Tongue (tissue), 2 donors: ENCODE data around the gene RPL23. TPM values are rescaled to one million over a fixed set of nuclear protein-coding genes. Genes with fewer than 3 reads are reported as not detected.

Source experiments
- DNase-seq: peaks from one replicate; pipeline ENCODE4 v3.0.0-alpha.2; 2015
- total RNA-seq: library from RNA; depleted of rRNA; stranded (reverse); fragments of >200 nt; gene quantifications from one replicate; pipeline ENCODE4 v1.2.3, GENCODE V29; 2014

RPL23 gene
- total RNA-seq, 1 donor from 2014 or later = 1,363 TPM

- DNase-seq = no peak
These were observed 30.3 kb upstream of the RPL23 start for GRCh38 chr17:38883592-38884526.

GRCh38 chr17:38882870-38883269 is 29.3 kb upstream of the RPL23 start:
- DNase-seq = no peak

- DNase-seq = peak; percentile 93
These were observed 28.2 kb upstream of the RPL23 start for GRCh38 chr17:38881600-38882191.

GRCh38 chr17:38879878-38880665 is 26.6 kb upstream of the RPL23 start:
- peak; percentile 90 for DNase-seq

GRCh38 chr17:38877130-38877851 is 23.8 kb upstream of the RPL23 start:
- no peak for DNase-seq

- DNase-seq = no peak
These were observed 22.1 kb upstream of the RPL23 start for GRCh38 chr17:38875477-38876075.

GRCh38 chr17:38874505-38875400 is 21.2 kb upstream of the RPL23 start:
- DNase-seq = no peak

GRCh38 chr17:38873640-38874380 is 20.3 kb upstream of the RPL23 start:
- no peak for DNase-seq

GRCh38 chr17:38872671-38873385 is 19.3 kb upstream of the RPL23 start:
- no peak for DNase-seq

GRCh38 chr17:38872027-38872511 is 18.5 kb upstream of the RPL23 start:
- DNase-seq = no peak

- DNase-seq = no peak
These were observed 17.9 kb upstream of the RPL23 start for GRCh38 chr17:38871247-38872015.

GRCh38 chr17:38870259-38871165 is 17.0 kb upstream of the RPL23 start:
- DNase-seq = peak; percentile 86

GRCh38 chr17:38869526-38870258 is 16.2 kb upstream of the RPL23 start, which contains the start of gene LASP1:
Gene LASP1, plus strand, starts transcription at chr17:38870058. Its CDS starts 132 bp downstream, at chr17:38870190.
- DNase-seq = peak; percentile 94

GRCh38 chr17:38868817-38869525 is 15.4 kb upstream of the RPL23 start:
- peak; percentile 97 for DNase-seq
